Astrocyte of the spinal cord (primary cell): ENCODE measurements around the gene MRAP.
A peak's percentile ranks its signal among the peaks of the same experiment; 100 is the strongest.

Experiments used
- DNase-seq: peaks from one replicate; pipeline ENCODE4 v3.0.0; 2011; ENCODE audit warnings: low read depth, low spot score
- H3K4me3 ChIP-seq: 2 replicates; pipeline ENCODE4 v1.5.1; 2011; ENCODE audit warnings: low read depth, mild to moderate bottlenecking, low read length, moderate library complexity
- CTCF ChIP-seq: IDR thresholded peaks from 2 replicates; pipeline ENCODE4 v1.5.1; 2012; ENCODE audit warnings: low read depth, mild to moderate bottlenecking, low read length, inconsistent platforms
- in situ Hi-C: cut with HindIII; loops from 2 replicates; pipeline ENCODE4 v1.10.0; 2017; ENCODE audit warnings: low sequenced_read_pairs

Gene MRAP

GRCh38 chr21:32334980-32335531 is 36.4 kb downstream of the MRAP start:
- no peak overlapping the region for H3K4me3 ChIP-seq
- in situ Hi-C loops = no loop called here
- peak; percentile 22 for DNase-seq
- no peak for TF ChIP-seq CTCF

GRCh38 chr21:32335601-32336575 is 37.2 kb downstream of the MRAP start:
- no peak for TF ChIP-seq CTCF
- in situ Hi-C loops = no loop called here
- peak; percentile 34 for DNase-seq
- no peak overlapping the region for H3K4me3 ChIP-seq

- in situ Hi-C loops = no loop called here
- peak; percentile 52 for DNase-seq
Observed at GRCh38 chr21:32336711-32337110, 38.1 kb downstream of the MRAP start.

GRCh38 chr21:32337206-32337605 is 38.6 kb downstream of the MRAP start:
- no peak for DNase-seq
- no peak overlapping the region for H3K4me3 ChIP-seq
- in situ Hi-C loops = no loop called here
- TF ChIP-seq CTCF = no peak

More at GRCh38 chr21:32336711-32337110, 38.1 kb downstream of the MRAP start:
- H3K4me3 ChIP-seq = no peak overlapping the region
- no peak for TF ChIP-seq CTCF

GRCh38 chr21:32338209-32338921 is 39.7 kb downstream of the MRAP start:
- TF ChIP-seq CTCF = no peak
- no peak for DNase-seq
- in situ Hi-C loops = no loop called here
- no peak overlapping the region for H3K4me3 ChIP-seq
